HG03457 (cell line): Measurements from ENCODE around the gene C4orf50.

Experiments
- ATAC-seq: cut with Tn5 transposase; IDR thresholded peaks from one replicate; pipeline ENCODE4 v1.9.1; 2021; ENCODE audit warnings: moderate number of reproducible peaks; ENCODE audit not compliant: unreplicated experiment

The C4orf50 gene

DNA sequence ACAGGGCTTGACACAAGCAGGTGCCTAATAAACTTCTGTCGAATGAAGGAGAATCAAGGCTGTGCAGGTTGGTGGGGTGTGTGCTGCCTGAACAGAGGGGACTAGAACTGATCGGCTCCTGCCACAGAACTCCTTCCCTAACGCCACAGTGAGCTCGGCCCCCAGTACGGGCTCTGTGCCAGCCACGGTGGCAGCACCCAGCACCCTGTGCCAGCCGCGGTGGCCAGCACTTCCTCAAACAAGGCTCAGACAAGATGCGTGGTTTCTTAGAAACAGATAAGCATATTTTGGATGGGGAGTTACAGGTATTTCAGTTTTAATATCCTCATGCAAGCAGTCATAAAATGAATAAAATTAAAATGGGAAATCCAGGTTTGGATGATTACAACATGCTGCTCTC is 26.0 kb upstream of the C4orf50 start:
- ATAC-seq = no peak

DNA sequence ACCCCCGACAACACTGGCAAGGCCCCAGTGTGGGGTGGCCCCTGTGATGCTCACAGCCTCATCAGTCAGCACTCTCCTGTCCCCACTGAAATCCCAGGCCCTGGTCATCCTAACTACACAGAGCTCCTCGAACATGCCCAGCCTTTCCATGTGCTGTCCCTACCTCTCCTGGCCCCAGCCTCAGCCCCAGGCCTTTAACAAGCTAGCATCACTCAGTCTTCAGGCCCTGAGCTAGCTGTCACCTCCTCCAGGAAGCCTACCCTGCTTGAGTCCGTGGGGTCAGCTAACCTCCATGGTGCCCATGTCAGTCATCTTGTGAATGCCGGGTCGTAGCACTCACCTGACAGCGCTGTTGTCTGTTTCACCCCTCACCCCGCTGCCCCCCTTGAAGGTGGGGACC is 25.6 kb upstream of the C4orf50 start:
- ATAC-seq = no peak

- no peak for ATAC-seq
Measured at GRCh38 chr4:6043188-6043587, 25.0 kb upstream of the C4orf50 start.

DNA sequence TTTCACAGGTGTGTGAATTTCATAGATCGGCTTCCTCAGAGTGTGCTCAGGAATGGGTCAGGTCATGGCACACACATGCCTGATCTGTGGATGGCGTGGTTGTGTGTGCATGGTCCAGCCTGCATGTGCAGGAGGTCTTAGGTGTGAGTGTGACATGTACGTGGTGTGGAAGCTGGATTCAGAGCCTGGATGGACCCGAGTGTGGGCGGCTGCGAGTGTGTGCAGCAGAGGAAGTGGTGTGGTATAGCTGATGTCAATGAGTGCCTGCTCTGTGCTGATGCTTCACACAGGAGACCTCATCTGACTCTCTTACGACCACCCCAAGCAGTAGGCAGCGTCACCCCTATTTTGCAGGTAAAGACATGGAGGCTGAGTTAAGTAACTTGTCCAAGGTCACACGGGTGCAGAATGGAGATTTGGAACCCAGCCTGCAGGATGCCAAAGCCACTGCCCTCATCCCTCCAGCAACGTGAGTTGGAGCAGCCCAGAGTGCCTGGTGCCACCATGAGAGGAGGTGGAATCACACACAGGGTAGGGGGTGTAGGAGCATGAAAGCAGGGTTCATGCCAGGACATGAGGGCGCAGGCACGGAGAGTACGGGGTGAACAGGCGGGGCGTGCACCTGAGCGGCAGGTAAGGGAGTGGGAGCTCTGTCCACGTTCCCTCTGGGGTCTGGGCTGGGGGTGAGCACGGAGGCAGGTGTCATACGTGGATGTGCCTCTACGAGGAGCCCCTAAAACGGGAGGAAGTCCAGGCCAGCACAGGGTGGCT is 24.2 kb upstream of the C4orf50 start:
- no peak for ATAC-seq

DNA sequence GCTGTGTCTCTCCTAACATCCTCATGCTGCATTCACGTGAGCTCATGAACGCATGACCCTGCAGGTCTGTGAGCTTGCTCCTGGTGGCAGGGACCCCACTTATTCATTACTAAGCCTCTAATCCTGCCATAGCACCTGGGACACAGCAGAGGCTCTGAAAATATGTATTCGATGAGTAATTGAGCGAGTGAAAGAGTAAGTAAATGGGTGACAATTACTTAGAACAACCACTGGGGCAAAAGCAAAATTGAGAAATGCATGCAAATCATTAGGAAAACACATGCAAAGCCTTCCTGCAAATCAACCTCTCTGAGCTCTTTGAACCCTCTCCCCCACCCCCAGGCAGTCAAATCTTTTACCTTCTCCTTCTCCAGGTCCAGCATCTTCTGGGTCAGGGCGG is 23.6 kb upstream of the C4orf50 start:
- no peak for ATAC-seq

- ATAC-seq = no peak
Measured at GRCh38 chr4:6038711-6039110, 20.5 kb upstream of the C4orf50 start.

DNA sequence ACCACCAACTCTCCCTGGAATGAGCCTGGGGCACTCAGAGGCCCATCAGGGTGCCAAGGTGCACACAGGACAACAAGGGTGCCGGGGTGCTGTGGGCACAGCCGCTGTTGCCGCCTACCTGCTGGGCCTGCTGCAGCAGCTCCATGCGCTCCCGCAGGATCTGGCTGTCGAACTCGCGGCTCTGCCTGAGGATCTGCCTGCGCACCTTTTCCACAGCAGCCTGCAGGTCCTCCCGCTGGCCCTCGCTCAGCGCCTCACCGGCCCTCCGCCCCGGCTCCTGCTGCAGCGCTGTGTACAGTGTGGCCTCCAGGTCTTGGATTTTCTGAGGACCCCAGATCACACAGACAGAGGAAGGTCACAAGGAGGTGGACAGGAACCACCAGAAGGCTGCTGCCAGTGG is 17.6 kb upstream of the C4orf50 start:
- no peak for ATAC-seq

- no peak for ATAC-seq
Measured at GRCh38 chr4:6033381-6033780, 15.2 kb upstream of the C4orf50 start.

DNA sequence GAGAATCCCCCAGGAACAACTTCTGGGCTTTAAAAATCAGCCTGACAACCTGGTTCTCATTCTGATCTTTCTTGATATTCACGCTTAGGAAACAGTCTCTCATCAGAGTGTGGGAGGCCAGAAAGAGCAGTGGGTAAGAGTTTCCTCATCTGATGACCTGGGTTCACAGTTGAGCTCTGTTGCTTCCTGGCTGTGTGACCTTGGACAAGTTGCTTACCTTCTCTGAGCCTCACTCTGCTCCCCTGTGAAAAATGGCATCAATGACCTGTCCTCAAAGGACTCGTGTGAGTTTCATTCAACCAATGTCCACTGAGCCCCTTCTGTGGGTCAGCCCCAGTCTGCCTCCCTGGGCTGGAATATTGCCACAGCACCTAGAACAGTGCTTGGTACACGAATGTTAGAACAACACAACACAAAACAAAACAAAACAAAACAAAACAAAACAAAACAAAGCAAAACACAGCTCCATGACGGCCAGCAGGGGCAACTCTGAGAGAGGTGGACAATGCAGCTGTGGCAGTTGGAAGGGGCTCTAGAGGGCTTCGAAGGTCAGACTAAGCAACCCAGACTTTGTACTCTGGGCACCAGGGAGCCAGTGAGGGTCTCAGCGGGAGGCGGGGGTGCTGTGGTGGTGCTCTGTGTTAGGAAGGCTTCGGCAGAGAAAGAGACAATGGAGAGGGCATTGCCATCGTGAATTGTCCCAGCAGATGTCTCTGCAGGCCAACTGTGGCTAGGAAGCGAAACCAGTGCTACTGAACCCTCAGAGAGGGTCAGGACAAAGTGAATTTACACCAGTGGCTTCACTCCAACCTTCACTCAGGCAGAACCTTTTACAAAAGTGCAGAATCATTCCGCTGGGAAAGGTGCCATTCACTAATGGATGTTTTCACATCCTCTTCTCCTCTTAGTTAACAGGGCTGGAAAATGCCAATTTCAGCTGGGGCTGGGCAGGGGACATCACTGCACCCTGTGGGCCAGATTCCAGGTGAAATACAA is 14.3 kb upstream of the C4orf50 start:
- ATAC-seq = no peak

DNA sequence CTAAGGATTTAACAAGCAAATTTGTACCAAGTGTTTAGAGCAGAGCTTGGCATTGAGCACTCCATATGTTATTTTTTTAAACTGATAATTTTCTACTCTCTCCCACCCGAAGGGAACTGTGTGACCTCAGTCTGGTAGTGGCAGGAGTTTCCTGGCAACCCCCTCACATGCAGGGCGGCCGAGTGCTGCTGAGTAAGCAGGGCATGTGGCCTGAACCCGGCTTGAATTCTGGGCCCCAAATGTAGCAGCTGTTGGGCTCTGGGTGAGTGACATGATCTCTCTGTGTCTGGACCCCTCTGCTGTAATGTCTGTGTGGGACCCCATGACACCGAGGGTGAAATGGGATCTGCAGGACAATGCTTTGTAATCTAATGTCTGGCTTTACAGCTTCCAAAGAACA is 13.6 kb upstream of the C4orf50 start:
- no peak for ATAC-seq

GRCh38 chr4:6030679-6031078 is 12.4 kb upstream of the C4orf50 start:
- no peak for ATAC-seq

DNA sequence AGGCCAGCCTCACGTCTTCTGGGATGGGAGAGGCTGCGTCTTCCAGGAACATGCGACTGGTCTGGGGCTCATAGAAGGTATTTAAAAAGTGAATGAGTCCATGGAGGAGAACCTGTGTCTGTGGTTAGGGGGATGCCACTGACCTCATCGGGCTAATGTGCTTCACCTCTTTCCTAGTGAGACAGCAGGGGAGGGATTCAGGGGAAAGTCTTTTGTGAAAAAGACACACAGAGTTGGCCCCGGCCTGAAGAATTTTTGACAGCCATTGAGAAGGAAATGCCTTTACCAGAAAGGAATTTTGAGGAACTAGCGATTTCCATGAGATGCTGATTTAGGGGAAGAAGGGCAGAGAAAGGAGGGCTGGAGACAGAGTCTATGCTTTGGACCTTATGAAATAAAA is 11.0 kb upstream of the C4orf50 start:
- ATAC-seq = no peak

DNA sequence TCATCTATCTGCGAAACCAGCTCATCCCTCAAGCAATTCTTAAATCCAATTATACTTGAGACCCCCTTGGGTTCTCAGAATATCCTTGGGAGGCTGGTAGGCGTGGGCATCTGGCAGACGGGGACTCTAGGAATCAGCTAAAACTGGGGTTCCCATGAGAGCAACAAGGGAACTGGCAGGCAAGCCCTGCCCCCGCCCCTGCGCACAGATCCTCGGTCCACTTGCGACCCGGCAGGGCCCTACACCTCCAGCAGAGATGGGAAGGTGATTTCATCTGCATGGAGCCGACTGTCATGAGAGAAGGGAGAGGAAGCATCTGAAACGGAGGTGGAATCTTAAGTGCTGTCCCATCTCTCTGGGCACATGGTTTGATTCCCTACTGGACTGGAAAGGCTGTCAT is 9.9 kb upstream of the C4orf50 start:
- no peak for ATAC-seq

DNA sequence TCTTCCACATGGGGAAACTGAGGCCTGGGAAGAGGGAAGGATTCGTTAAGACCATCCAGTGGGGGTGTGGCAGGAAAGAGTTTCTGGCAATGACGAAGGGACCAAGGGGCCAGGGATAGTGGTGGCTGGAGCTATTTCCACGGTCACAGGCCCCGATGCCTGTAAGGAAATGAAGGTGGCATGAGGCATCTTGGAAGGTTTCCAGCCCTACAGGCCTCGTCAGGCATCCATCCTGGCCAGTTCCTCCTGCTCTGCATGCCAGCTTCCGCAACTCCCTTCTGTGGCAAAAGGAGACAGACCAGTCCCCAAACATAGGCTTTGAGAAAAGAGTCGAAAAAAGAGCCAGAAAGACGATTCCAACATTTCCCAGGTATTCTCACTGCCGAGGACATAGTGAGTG is 9.2 kb upstream of the C4orf50 start:
- no peak for ATAC-seq

- no peak for ATAC-seq
Measured at GRCh38 chr4:6024313-6024960, 6.2 kb upstream of the C4orf50 start.

- no peak for ATAC-seq
Measured at GRCh38 chr4:6023731-6024130, 5.5 kb upstream of the C4orf50 start.

DNA sequence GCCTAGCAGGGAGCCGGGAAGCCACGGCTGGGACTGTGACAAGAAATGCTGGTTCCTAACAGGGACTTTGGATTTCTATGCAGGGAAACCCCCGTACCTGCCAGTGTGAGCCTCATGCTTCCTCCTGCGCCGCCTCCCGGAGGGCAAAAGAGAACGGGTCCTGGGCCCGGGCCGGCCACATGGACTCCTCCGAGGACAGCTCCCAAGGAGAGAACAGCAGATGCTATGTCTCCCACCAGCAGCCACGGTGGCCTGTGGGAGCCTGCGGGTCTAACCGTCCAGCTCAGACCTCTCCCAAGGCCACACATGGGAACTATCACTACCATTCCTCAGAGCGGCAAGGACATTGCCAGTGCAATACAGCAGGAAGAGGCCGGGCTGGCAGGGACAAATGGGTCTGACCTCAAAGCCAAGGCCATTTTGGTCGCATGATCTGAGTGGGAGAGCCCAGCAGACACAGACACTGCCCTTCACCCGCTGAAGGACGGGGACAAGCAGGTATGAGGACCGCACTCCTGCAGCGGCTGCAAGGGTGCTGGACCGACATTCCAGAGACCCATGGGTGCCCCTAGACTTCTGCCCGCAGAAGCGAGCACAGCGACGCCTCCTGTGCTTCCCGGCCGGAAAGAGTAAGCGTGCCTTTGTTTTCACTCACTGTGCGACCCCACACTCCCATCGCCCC is 4.5 kb upstream of the C4orf50 start:
- ATAC-seq = no peak

- ATAC-seq = no peak
Measured at GRCh38 chr4:6021831-6022606, 3.8 kb upstream of the C4orf50 start.

DNA sequence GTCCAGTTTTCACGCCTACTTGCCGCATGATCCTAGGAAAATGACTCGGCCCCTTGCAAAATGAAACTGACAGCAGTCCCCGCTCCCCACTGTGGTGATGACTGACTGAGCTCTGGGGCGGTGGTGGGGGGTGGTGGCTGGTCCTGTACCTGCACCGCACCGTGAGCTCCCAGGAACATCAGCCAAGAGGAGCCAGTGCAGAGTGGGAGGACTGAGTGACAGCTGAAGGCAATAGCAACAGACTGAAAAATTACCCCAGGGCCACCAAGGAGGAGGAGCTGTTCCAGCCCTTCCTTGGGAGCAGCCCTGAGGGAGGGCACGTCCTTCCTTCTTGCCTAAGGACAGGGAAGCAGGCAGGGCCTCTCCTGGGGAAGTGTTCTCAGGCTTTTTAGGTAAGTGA is 2.4 kb upstream of the C4orf50 start:
- ATAC-seq = no peak
